Neural progenitor cell (in vitro differentiated cells): ENCODE results near the gene HDAC3.

ENCODE experiments used
- CTCF ChIP-seq: fragments of 200-600 bp; sonication (generic); IDR thresholded peaks from 2 replicates; pipeline ENCODE4 v1.5.1; 2017; ENCODE audit warnings: antibody characterized with exemption, mild to moderate bottlenecking
- EZH2 ChIP-seq: fragments of 200-600 bp; sonication (generic); IDR thresholded peaks from 2 replicates; pipeline ENCODE4 v1.6.1; 2017; ENCODE audit warnings: antibody characterized with exemption, mild to moderate bottlenecking, moderate library complexity

DNA sequence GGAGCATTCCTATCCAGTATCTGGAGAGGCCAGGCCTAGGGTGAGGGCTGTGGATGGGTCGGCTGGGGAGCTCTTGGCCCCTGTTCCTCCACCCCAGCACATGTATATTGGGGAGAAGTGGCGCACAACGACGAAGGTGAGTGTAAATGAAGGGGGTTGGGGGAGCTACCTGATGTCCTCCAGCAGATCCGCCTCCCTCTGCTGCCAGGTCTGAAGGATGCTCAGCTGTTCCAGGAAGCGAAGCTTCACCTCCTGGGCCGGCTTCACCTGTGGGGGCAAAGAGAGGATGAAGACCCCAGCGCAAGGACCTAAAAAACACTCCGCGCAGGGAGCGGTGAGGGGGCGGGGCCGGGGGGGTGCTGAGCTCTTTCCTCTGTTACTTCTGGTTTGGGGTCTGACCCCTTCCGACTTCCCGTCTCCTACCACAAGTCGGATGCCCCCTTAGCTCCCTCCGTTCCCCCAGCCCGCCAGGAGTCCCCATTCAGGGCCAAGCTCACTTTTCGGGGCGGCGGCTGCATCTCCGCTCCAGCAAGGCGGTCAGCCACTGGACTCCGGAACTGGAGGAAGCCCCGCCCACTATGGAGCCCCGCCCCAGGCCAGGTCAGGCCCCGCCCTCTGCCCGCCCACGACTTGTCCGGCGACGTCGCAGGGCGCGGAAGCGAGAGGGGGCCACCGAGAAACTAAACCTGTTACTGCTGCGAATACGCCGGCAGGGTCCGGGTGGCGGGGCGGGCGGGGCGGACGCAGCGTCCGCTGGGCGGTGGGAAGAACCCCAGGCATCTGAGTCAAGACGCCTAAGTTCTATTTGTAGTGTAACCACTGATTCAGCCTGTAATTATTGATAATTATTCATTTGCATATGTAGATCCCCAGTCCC, 14.4 kb upstream of the HDAC3 start, which contains the start of gene FCHSD1:
- TF ChIP-seq CTCF (no peak), EZH2 (no peak)
